Neural cell (in vitro differentiated cells): ENCODE measurements around the gene GIT2. TPM values are rescaled to one million over a fixed set of nuclear protein-coding genes. Genes with fewer than 3 reads are reported as not detected.

Experiments
- H2AFZ ChIP-seq: fragments of 200-600, 300-800 bp; sonication (generic), shearing (Covaris generic); 2 replicates; pipeline ENCODE4 v1.6.0; 2014; ENCODE audit warnings: low read depth, mild to moderate bottlenecking, antibody characterized with exemption, low read length, moderate library complexity
- H3F3A ChIP-seq: fragments of 200-600 bp; shearing (Covaris generic); 2 replicates; pipeline ENCODE4 v1.6.1; 2016; ENCODE audit warnings: mild to moderate bottlenecking, moderate library complexity, mixed read lengths, antibody characterized with exemption, low read length; ENCODE audit not compliant: insufficient read depth, poor library complexity, severe bottlenecking
- H3K27ac ChIP-seq: fragments of 200-600, 300-800 bp; sonication (generic), shearing (Covaris generic); 2 replicates; pipeline ENCODE4 v1.5.1; 2014; ENCODE audit warnings: mild to moderate bottlenecking, low read length, moderate library complexity
- H3K27me3 ChIP-seq: fragments of 300-800, 200-600 bp; sonication (generic), shearing (Covaris generic); 2 replicates; pipeline ENCODE4 v1.6.0; 2014; ENCODE audit warnings: mild to moderate bottlenecking, low read depth, low read length, moderate library complexity; ENCODE audit not compliant: insufficient read depth
- H3K36me3 ChIP-seq: fragments of 300-800, 200-600 bp; sonication (generic), shearing (Covaris generic); 2 replicates; pipeline ENCODE4 v1.5.1; 2014; ENCODE audit warnings: mild to moderate bottlenecking, antibody characterized with exemption, low read length, moderate library complexity; ENCODE audit not compliant: insufficient read depth
- H3K4me2 ChIP-seq: fragments of 300-800, 200-600 bp; sonication (generic), shearing (Covaris generic); 2 replicates; pipeline ENCODE4 v1.6.0; 2014; ENCODE audit warnings: mild to moderate bottlenecking, low read length
- H3K4me3 ChIP-seq: fragments of 300-800, 200-600 bp; sonication (generic), shearing (Covaris generic); 2 replicates; pipeline ENCODE4 v1.5.1; 2014; ENCODE audit warnings: mild to moderate bottlenecking, low read length, moderate library complexity
- H3K79me2 ChIP-seq: fragments of 200-600 bp; shearing (Covaris generic); replicated peaks from 2 replicates; pipeline ENCODE4 v1.6.0; 2014; ENCODE audit warnings: mild to moderate bottlenecking, low read length, moderate library complexity; ENCODE audit not compliant: insufficient read depth
- H3K9ac ChIP-seq: fragments of 300-800, 200-600 bp; sonication (generic), shearing (Covaris generic); 2 replicates; pipeline ENCODE4 v1.6.1; 2016; ENCODE audit warnings: mild to moderate bottlenecking, low read length, mixed read lengths
- H3K9me2 ChIP-seq: fragments of 200-600 bp; shearing (Covaris generic); 2 replicates; pipeline ENCODE4 v1.6.1; 2016; ENCODE audit warnings: mild to moderate bottlenecking, low read length, mixed read lengths; ENCODE audit not compliant: insufficient read depth
- H3K9me3 ChIP-seq: fragments of 200-600, 300-800 bp; sonication (generic), shearing (Covaris generic); 2 replicates; pipeline ENCODE4 v1.6.1; 2016; ENCODE audit warnings: mild to moderate bottlenecking, mixed run types, low read length, moderate library complexity, mixed read lengths
- H4K20me1 ChIP-seq: fragments of 200-600 bp; shearing (Covaris generic); 2 replicates; pipeline ENCODE4 v1.6.1; 2016; ENCODE audit warnings: mild to moderate bottlenecking, mixed run types; ENCODE audit not compliant: insufficient read depth
- EP300 ChIP-seq: fragments of 450-650 bp; conservative IDR thresholded peaks from 2 replicates; pipeline ENCODE4 v1.6.1; 2014; ENCODE audit warnings: antibody characterized with exemption, mild to moderate bottlenecking, moderate library complexity; ENCODE audit not compliant: poor library complexity, severe bottlenecking
- EZH2 ChIP-seq: fragments of 200-600, 300-800 bp; shearing (Covaris generic), sonication (generic); IDR thresholded peaks from 2 replicates; pipeline ENCODE4 v1.6.1; 2014; ENCODE audit warnings: antibody characterized with exemption, low read length, borderline replicate concordance, mild to moderate bottlenecking; ENCODE audit not compliant: insufficient read depth, poor library complexity, severe bottlenecking
- MXI1 ChIP-seq: fragments of 450-650 bp; conservative IDR thresholded peaks from 2 replicates; pipeline ENCODE4 v1.6.1; 2014; ENCODE audit warnings: antibody characterized with exemption, mild to moderate bottlenecking; ENCODE audit not compliant: poor library complexity, severe bottlenecking
- POLR2AphosphoS5 ChIP-seq: IDR thresholded peaks from 2 replicates; pipeline ENCODE4 v1.6.1; 2012
- RAD21 ChIP-seq: fragments of 450-650 bp; conservative IDR thresholded peaks from 2 replicates; pipeline ENCODE4 v1.6.1; 2014; ENCODE audit warnings: antibody characterized with exemption, mild to moderate bottlenecking, moderate library complexity
- SMC3 ChIP-seq: fragments of 450-650 bp; conservative IDR thresholded peaks from 2 replicates; pipeline ENCODE4 v1.6.1; 2014; ENCODE audit warnings: antibody characterized with exemption, mild to moderate bottlenecking, moderate library complexity; ENCODE audit not compliant: poor library complexity
- TAF1 ChIP-seq: IDR thresholded peaks from 2 replicates; pipeline ENCODE4 v1.6.1; 2012; ENCODE audit warnings: low read depth
- polyA plus RNA-seq: library from polyadenylated mRNA; depleted of rRNA; stranded (reverse); fragments of >200 nt; gene quantifications from 2 replicates; pipeline ENCODE4 v1.2.3, GENCODE V29; 2014
- TF ChIP-seq, protein P1 (sequence below): IDR thresholded peaks from 2 replicates; pipeline ENCODE4 v1.6.1; 2012; ENCODE audit warnings: borderline replicate concordance
- TF ChIP-seq, protein P2 (sequence below): fragments of 450-650 bp; IDR thresholded peaks from 2 replicates; pipeline ENCODE4 v1.5.1; 2014; ENCODE audit warnings: antibody characterized with exemption, mild to moderate bottlenecking, moderate library complexity; ENCODE audit not compliant: poor library complexity, severe bottlenecking

The GIT2 gene
- polyA plus RNA-seq, 1 donor from 2014 or later, result 14.2 TPM

GRCh38 chr12:109926488-109927210 lies 69.5 kb downstream of the GIT2 start:
- H4K20me1 ChIP-seq, result no peaks in the 10 kb centered on the region
- H3K9me2 ChIP-seq, result no peaks in the 10 kb centered on the region
- H3K9me3 ChIP-seq, result no peaks in the 10 kb centered on the region
- H3K36me3 ChIP-seq, result no peaks in the 10 kb centered on the region
- no peak overlapping the region for H3K27ac ChIP-seq
- H3K4me2 ChIP-seq, result no peak overlapping the region
- H2AFZ ChIP-seq, result no peak overlapping the region
- H3K9ac ChIP-seq, result no peak overlapping the region
- H3K4me3 ChIP-seq, result no peak overlapping the region
- TF ChIP-seq EZH2, result no peak
- TF ChIP-seq, protein P1, sequence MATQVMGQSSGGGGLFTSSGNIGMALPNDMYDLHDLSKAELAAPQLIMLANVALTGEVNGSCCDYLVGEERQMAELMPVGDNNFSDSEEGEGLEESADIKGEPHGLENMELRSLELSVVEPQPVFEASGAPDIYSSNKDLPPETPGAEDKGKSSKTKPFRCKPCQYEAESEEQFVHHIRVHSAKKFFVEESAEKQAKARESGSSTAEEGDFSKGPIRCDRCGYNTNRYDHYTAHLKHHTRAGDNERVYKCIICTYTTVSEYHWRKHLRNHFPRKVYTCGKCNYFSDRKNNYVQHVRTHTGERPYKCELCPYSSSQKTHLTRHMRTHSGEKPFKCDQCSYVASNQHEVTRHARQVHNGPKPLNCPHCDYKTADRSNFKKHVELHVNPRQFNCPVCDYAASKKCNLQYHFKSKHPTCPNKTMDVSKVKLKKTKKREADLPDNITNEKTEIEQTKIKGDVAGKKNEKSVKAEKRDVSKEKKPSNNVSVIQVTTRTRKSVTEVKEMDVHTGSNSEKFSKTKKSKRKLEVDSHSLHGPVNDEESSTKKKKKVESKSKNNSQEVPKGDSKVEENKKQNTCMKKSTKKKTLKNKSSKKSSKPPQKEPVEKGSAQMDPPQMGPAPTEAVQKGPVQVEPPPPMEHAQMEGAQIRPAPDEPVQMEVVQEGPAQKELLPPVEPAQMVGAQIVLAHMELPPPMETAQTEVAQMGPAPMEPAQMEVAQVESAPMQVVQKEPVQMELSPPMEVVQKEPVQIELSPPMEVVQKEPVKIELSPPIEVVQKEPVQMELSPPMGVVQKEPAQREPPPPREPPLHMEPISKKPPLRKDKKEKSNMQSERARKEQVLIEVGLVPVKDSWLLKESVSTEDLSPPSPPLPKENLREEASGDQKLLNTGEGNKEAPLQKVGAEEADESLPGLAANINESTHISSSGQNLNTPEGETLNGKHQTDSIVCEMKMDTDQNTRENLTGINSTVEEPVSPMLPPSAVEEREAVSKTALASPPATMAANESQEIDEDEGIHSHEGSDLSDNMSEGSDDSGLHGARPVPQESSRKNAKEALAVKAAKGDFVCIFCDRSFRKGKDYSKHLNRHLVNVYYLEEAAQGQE, result no peak
- no peak for TF ChIP-seq SMC3
- TF ChIP-seq, protein P2, sequence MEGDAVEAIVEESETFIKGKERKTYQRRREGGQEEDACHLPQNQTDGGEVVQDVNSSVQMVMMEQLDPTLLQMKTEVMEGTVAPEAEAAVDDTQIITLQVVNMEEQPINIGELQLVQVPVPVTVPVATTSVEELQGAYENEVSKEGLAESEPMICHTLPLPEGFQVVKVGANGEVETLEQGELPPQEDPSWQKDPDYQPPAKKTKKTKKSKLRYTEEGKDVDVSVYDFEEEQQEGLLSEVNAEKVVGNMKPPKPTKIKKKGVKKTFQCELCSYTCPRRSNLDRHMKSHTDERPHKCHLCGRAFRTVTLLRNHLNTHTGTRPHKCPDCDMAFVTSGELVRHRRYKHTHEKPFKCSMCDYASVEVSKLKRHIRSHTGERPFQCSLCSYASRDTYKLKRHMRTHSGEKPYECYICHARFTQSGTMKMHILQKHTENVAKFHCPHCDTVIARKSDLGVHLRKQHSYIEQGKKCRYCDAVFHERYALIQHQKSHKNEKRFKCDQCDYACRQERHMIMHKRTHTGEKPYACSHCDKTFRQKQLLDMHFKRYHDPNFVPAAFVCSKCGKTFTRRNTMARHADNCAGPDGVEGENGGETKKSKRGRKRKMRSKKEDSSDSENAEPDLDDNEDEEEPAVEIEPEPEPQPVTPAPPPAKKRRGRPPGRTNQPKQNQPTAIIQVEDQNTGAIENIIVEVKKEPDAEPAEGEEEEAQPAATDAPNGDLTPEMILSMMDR, result no peak
- TF ChIP-seq TAF1, result no peak
- TF ChIP-seq POLR2AphosphoS5, result no peak
- TF ChIP-seq RAD21, result no peak
- TF ChIP-seq MXI1, result no peak
- TF ChIP-seq EP300, result no peak
- H3F3A ChIP-seq, result no peaks in the 10 kb centered on the region
- no peaks in the 10 kb centered on the region for H3K79me2 ChIP-seq
- no peaks in the 10 kb centered on the region for H3K27me3 ChIP-seq

DNA sequence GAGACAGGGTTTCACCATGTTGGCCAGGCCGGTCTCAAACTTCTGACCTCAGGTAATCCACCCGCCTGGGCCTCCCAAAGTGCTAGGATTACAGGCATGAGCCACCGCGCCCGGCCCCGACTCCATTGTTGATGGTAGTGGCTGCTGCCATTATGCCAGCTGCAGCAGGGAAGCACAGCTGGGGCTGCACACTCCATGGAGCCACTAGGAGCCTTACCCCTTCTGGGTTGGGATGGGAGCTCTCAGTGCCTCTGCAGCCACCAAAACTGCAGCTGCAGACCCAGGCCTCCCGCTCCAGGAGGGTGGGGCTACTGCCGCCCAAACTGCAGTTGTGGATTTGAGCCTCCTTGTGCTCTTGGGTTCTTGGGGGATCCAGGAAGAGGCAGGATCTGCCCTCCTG lies 70.2 kb downstream of the GIT2 start:
- H3K9ac ChIP-seq, result no peak overlapping the region
- H3K4me3 ChIP-seq, result no peak overlapping the region
- H3K79me2 ChIP-seq, result no peaks in the 10 kb centered on the region
- H3K36me3 ChIP-seq, result no peaks in the 10 kb centered on the region
- no peak overlapping the region for H3K4me2 ChIP-seq
- H3K27me3 ChIP-seq, result no peaks in the 10 kb centered on the region
- TF ChIP-seq MXI1 (no peak), POLR2AphosphoS5 (no peak), EP300 (no peak), SMC3 (no peak), EZH2 (no peak), RAD21 (no peak), TAF1 (no peak)
- TF ChIP-seq, protein P2, result no peak
- TF ChIP-seq, protein P1, result no peak
- H3K9me3 ChIP-seq, result no peaks in the 10 kb centered on the region
- no peaks in the 10 kb centered on the region for H3F3A ChIP-seq
- H3K27ac ChIP-seq, result no peak overlapping the region
- H2AFZ ChIP-seq, result no peak overlapping the region
- H4K20me1 ChIP-seq, result no peaks in the 10 kb centered on the region
- no peaks in the 10 kb centered on the region for H3K9me2 ChIP-seq
